PC-3 (cell line): Measurements from ENCODE around the gene SHROOM3. TPM values are rescaled to one million over a fixed set of nuclear protein-coding genes. Genes with fewer than 3 reads are reported as not detected.

ENCODE experiments used
- ATAC-seq: fragments of 200-7000 bp; cut with Tn5 transposase; 2 replicates; pipeline ENCODE4 v1.9.1; 2020; ENCODE audit warnings: mild to moderate bottlenecking, moderate library complexity
- BruUV-seq: library from RNA; stranded (reverse); fragments of 400-500 nt; replicated peaks from 2 replicates; lab custom pipeline; 2021; lab: Mats Ljungman, UMichigan
- CTCF ChIA-PET: fragments of 300-600 bp; sonication (Branson Sonifier 250); formaldehyde crosslinking; loops from one replicate; lab custom pipeline; 2022; ENCODE audit warnings: antibody characterized with exemption; lab: Charles Lee
- POLR2A ChIA-PET: fragments of 300-600 bp; sonication (Branson Sonifier 250); formaldehyde crosslinking; loops from one replicate; lab custom pipeline; 2022; ENCODE audit warnings: antibody characterized with exemption; ENCODE audit not compliant: unreplicated experiment; lab: Charles Lee
- DNase-seq: peaks from one replicate; pipeline ENCODE4 v3.0.0-alpha.2; 2015
- H2AFZ ChIP-seq: fragments of 300-600 bp; sonication (generic); 2 replicates; pipeline ENCODE4 v1.6.0; 2016; ENCODE audit warnings: antibody characterized with exemption, low read length
- H3F3A ChIP-seq: fragments of 300-600 bp; sonication (generic); one replicate; pipeline ENCODE4 v1.6.0; 2017; ENCODE audit warnings: antibody characterized with exemption, low read length, control low read depth, mild to moderate bottlenecking; ENCODE audit not compliant: unreplicated experiment
- H3K27ac ChIP-seq: fragments of 300-600 bp; sonication (generic); 2 replicates; pipeline ENCODE4 v1.5.1; 2016; ENCODE audit warnings: mild to moderate bottlenecking, low read length
- H3K27me3 ChIP-seq: fragments of 300-600 bp; sonication (generic); 2 replicates; pipeline ENCODE4 v1.6.1; 2016; ENCODE audit warnings: low read length, mixed read lengths
- H3K36me3 ChIP-seq: fragments of 300-600 bp; sonication (generic); 2 replicates; pipeline ENCODE4 v1.6.1; 2016; ENCODE audit warnings: low read depth, mixed run types, low read length, mixed read lengths
- H3K4me1 ChIP-seq: fragments of 300-600 bp; sonication (generic); 2 replicates; pipeline ENCODE4 v1.5.1; 2016; ENCODE audit warnings: low read length; ENCODE audit not compliant: insufficient read depth
- H3K4me2 ChIP-seq: fragments of 300-600 bp; sonication (generic); 2 replicates; pipeline ENCODE4 v1.6.0; 2016; ENCODE audit warnings: low read length
- H3K4me3 ChIP-seq: fragments of 300-600 bp; sonication (generic); 2 replicates; pipeline ENCODE4 v1.5.1; 2016; ENCODE audit warnings: mild to moderate bottlenecking, low read length, mixed read lengths
- H3K79me2 ChIP-seq: fragments of 300-600 bp; sonication (generic); 2 replicates; pipeline ENCODE4 v1.6.1; 2017; ENCODE audit warnings: low read length, mixed read lengths
- H3K9ac ChIP-seq: fragments of 300-600 bp; sonication (generic); 2 replicates; pipeline ENCODE4 v1.6.0; 2016; ENCODE audit warnings: mild to moderate bottlenecking, low read length
- H3K9me2 ChIP-seq: fragments of 300-600 bp; sonication (generic); replicated peaks from 2 replicates; pipeline ENCODE4 v1.6.1; 2016; ENCODE audit warnings: mixed run types, low read length, mixed read lengths
- H3K9me3 ChIP-seq: fragments of 300-600 bp; sonication (generic); 2 replicates; pipeline ENCODE4 v1.6.1; 2016; ENCODE audit warnings: low read length, mixed read lengths
- H4K20me1 ChIP-seq: fragments of 300-600 bp; sonication (generic); 2 replicates; pipeline ENCODE4 v1.6.1; 2016; ENCODE audit warnings: low read length, mixed read lengths
- CTCF ChIP-seq: fragments of 300-600 bp; sonication (generic); conservative IDR thresholded peaks from 2 replicates; pipeline ENCODE4 v1.5.1; 2017; ENCODE audit warnings: antibody characterized with exemption, low read depth, mild to moderate bottlenecking, low read length
- EZH2 ChIP-seq: fragments of 300-600 bp; sonication (generic); IDR thresholded peaks from one replicate; pipeline ENCODE4 v1.6.1; 2017; ENCODE audit warnings: antibody characterized with exemption, mild to moderate bottlenecking, low read length; ENCODE audit not compliant: unreplicated experiment
- EZH2phosphoT487 ChIP-seq: fragments of 300-600 bp; sonication (generic); IDR thresholded peaks from 2 replicates; pipeline ENCODE4 v1.6.1; 2018; ENCODE audit warnings: mild to moderate bottlenecking, antibody characterized with exemption, low read length, borderline replicate concordance
- intact Hi-C: fragments of 100-400 bp; cut with micrococcal nuclease; formaldehyde crosslinking; loops from 2 replicates; pipeline ENCODE4 v1.9.0; 2023
- total RNA-seq: library from RNA; depleted of rRNA; stranded (reverse); fragments of >200 nt; gene quantifications from 2 replicates; pipeline ENCODE4 v1.2.3, GENCODE V29; 2014

The SHROOM3 gene
- total RNA-seq, 1 experiment from 2014 or later, result 27.8 TPM

- ChIA-PET POLR2A (interaction anchor here (0.5 to 1.1 kb wide), 3 partner anchors 16 to 133 kb away, joined by 3 to 5 read pairs (median 4); no protein-coding TSS in a partner anchor), CTCF (interaction anchor here (0.6 kb wide), 1 partner anchor 153 kb away, joined by 3 read pairs; no protein-coding TSS in a partner anchor)
- intact Hi-C loops, result loop anchor here (1.0 to 5.0 kb wide), 4 partner anchors 20 to 154 kb away; no protein-coding TSS in a partner anchor
- Histone ChIP-seq H4K20me1 (no peaks in the 10 kb centered on the region), H3K4me1 (peaks cover 61% of the 10 kb centered on the region), H3K4me2 (peak overlapping the region; percentile 85), H3K4me3 (peak overlapping the region; percentile 44; the same call in 1 of the 2 replicates), H3K27me3 (no peaks in the 10 kb centered on the region), H3F3A (peaks cover 11% of the 10 kb centered on the region), H2AFZ (no peak overlapping the region), H3K9me2 (no peaks in the 10 kb centered on the region), H3K27ac (peak overlapping the region; percentile 99), H3K79me2 (peaks cover 74% of the 10 kb centered on the region), H3K9me3 (no peaks in the 10 kb centered on the region), H3K9ac (peak overlapping the region; percentile 77), H3K36me3 (peaks cover 6% of the 10 kb centered on the region)
- ATAC-seq (peak; percentile 81), DNase-seq (peak; percentile 88)
- TF ChIP-seq CTCF, result no peak
- no peak for TF ChIP-seq EZH2phosphoT487
- no peak for TF ChIP-seq EZH2
- BruUV-seq, result no TSS peak
These were observed 269.3 kb downstream of the SHROOM3 start for GRCh38 chr4:76704133-76704881.

- Histone ChIP-seq H3K79me2 (peaks cover 68% of the 10 kb centered on the region), H3K36me3 (peaks cover 6% of the 10 kb centered on the region), H3F3A (peaks cover 11% of the 10 kb centered on the region), H4K20me1 (no peaks in the 10 kb centered on the region), H2AFZ (no peak overlapping the region), H3K9ac (no peak overlapping the region), H3K4me3 (no peak overlapping the region), H3K27ac (peak overlapping the region; percentile 99), H3K9me3 (no peaks in the 10 kb centered on the region), H3K9me2 (no peaks in the 10 kb centered on the region), H3K4me1 (peaks cover 61% of the 10 kb centered on the region), H3K4me2 (peak overlapping the region; percentile 85; the same call in 1 of the 2 replicates), H3K27me3 (no peaks in the 10 kb centered on the region)
- intact Hi-C loops, result loop anchor here (2.0 kb wide), 2 partner anchors 19 to 155 kb away; no protein-coding TSS in a partner anchor
- ChIA-PET POLR2A (no interaction called here), CTCF (no interaction called here)
- no peak for DNase-seq
- no peak for ATAC-seq
- TF ChIP-seq EZH2, result no peak
- no peak for TF ChIP-seq CTCF
- BruUV-seq, result no TSS peak
These were observed 270.4 kb downstream of the SHROOM3 start for GRCh38 chr4:76705472-76705871.

DNA sequence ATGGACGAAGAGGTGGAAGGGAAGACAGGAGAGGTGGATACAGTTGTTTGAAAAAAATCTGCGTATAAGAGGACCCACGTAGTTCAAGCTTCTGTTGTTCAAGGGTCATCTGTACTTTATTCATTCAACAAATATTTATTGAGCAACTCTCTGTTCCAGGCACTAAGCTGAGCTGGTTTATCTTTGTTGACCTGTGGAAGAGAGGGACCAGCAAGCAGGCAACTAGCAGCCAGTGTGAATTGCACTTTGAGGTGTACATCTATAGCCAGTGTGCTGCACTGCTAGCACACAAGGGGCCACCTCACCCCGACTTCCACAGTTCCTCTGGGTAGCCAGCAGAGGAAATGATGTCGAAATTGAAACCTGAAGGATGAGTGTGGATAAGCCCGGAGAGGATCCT is 271.6 kb downstream of the SHROOM3 start:
- H3K27ac ChIP-seq, result no peak overlapping the region
- H3F3A ChIP-seq, result peaks cover 11% of the 10 kb centered on the region
- no peak overlapping the region for H2AFZ ChIP-seq
- ATAC-seq (no peak), DNase-seq (no peak)
- H3K27me3 ChIP-seq, result no peaks in the 10 kb centered on the region
- H3K36me3 ChIP-seq, result peaks cover 13% of the 10 kb centered on the region
- H3K79me2 ChIP-seq, result peaks cover 59% of the 10 kb centered on the region
- peaks cover 54% of the 10 kb centered on the region for H3K4me1 ChIP-seq
- TF ChIP-seq CTCF, result no peak
- no peak for TF ChIP-seq EZH2
- TF ChIP-seq EZH2phosphoT487, result no peak
- no peak overlapping the region for H3K4me3 ChIP-seq
- no TSS peak for BruUV-seq
- H3K9me3 ChIP-seq, result no peaks in the 10 kb centered on the region
- H4K20me1 ChIP-seq, result no peaks in the 10 kb centered on the region
- no peak overlapping the region for H3K9ac ChIP-seq
- ChIA-PET POLR2A (no interaction called here), CTCF (no interaction called here)
- intact Hi-C loops, result no loop called here
- no peaks in the 10 kb centered on the region for H3K9me2 ChIP-seq
- no peak overlapping the region for H3K4me2 ChIP-seq
